Right lobe of liver (tissue), 4 donors: ENCODE measurements around the gene FOXF2.

Experiments used
- POLR2A ChIP-seq: fragments of 450-650 bp; IDR thresholded peaks from one replicate; pipeline ENCODE4 v1.6.1; 2017; ENCODE audit warnings: antibody characterized with exemption, mild to moderate bottlenecking
- TF ChIP-seq, protein P1 (sequence below), 4 donors: fragments of 200-600 bp in 3 of 4; fragments of 450-650 bp in 1 of 4; IDR thresholded peaks; one replicate each; pipeline versions ENCODE4 v1.5.1 to v1.8.0; 2016 to 2022; ENCODE audit warnings: antibody characterized with exemption in 4 of 4, mild to moderate bottlenecking in 2 of 4
- donor health status: DM: no; HTN: no; CAD: no.
- donor health status: DM: no; HTN: no; CAD: no.
- donor health status: DM: no; HTN: yes; CAD: no.

DNA sequence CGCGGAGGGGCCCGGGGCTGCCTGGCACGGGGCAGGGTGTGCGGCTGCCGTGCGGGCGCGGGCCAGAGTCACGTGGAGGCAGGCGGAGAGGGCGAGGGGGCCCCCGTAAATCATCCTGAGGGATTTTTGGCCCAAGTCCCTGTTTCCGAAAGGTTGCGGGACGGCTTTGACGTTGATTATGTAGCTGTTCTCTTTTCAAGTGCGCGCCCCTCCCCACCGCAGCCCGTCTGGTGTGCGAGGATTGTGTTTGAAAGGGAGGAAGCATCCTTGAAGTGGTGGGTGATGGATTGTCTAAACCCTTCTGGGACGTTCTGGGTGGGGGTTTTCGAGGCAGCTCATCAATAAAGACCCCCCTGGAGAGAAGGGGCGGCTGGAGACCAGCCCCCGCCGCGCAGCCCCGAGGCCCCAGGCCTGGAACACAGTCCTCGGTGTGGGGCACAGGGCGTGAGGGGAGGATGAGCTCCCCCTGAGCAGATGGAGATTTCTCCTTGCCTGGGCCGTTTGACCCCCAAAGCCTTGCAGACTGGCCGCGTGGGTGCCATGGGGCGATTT lies 7.0 kb upstream of the FOXF2 start:
- TF ChIP-seq, protein P1, sequence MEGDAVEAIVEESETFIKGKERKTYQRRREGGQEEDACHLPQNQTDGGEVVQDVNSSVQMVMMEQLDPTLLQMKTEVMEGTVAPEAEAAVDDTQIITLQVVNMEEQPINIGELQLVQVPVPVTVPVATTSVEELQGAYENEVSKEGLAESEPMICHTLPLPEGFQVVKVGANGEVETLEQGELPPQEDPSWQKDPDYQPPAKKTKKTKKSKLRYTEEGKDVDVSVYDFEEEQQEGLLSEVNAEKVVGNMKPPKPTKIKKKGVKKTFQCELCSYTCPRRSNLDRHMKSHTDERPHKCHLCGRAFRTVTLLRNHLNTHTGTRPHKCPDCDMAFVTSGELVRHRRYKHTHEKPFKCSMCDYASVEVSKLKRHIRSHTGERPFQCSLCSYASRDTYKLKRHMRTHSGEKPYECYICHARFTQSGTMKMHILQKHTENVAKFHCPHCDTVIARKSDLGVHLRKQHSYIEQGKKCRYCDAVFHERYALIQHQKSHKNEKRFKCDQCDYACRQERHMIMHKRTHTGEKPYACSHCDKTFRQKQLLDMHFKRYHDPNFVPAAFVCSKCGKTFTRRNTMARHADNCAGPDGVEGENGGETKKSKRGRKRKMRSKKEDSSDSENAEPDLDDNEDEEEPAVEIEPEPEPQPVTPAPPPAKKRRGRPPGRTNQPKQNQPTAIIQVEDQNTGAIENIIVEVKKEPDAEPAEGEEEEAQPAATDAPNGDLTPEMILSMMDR (IDR thresholded peaks at IDR 0.05), result no peak
- no peak for TF ChIP-seq POLR2A
